DOHH2 (cell line): ENCODE results near the gene UTP11.

ENCODE experiments used
- H3F3A ChIP-seq: fragments of 200-600 bp; sonication (generic), shearing (Covaris generic); 2 replicates; pipeline ENCODE4 v1.6.0; 2016; ENCODE audit warnings: antibody characterized with exemption, mild to moderate bottlenecking; ENCODE audit not compliant: control insufficient read depth, insufficient read depth
- H3K27ac ChIP-seq: fragments of 200-600 bp; sonication (generic); 2 replicates; pipeline ENCODE4 v1.5.1; 2014; ENCODE audit warnings: low read depth, mild to moderate bottlenecking, low read length, moderate library complexity
- H3K27me3 ChIP-seq: fragments of 200-600 bp; sonication (generic); 2 replicates; pipeline ENCODE4 v1.6.1; 2014; ENCODE audit warnings: mild to moderate bottlenecking, low read length, mixed read lengths; ENCODE audit not compliant: control insufficient read depth
- H3K36me3 ChIP-seq: fragments of 200-600 bp; sonication (generic); 2 replicates; pipeline ENCODE4 v1.6.1; 2014; ENCODE audit warnings: mild to moderate bottlenecking, low read length, moderate library complexity, mixed read lengths; ENCODE audit not compliant: control insufficient read depth
- H3K4me1 ChIP-seq: fragments of 200-600 bp; sonication (generic); 2 replicates; pipeline ENCODE4 v1.6.1; 2014; ENCODE audit warnings: mild to moderate bottlenecking, low read length, mixed read lengths; ENCODE audit not compliant: control insufficient read depth
- H3K4me2 ChIP-seq: fragments of 200-600 bp; sonication (generic); 2 replicates; pipeline ENCODE4 v1.6.0; 2014; ENCODE audit warnings: mild to moderate bottlenecking, low read length, moderate library complexity
- H3K4me3 ChIP-seq: fragments of 200-600 bp; sonication (generic); 2 replicates; pipeline ENCODE4 v1.5.1; 2014; ENCODE audit warnings: mild to moderate bottlenecking, low read length, mixed read lengths
- H3K79me2 ChIP-seq: fragments of 200-600 bp; sonication (generic); 2 replicates; pipeline ENCODE4 v1.6.1; 2014; ENCODE audit warnings: mild to moderate bottlenecking, low read length, mixed read lengths; ENCODE audit not compliant: control insufficient read depth
- H3K9me2 ChIP-seq: fragments of 200-600 bp; sonication (generic); replicated peaks from 2 replicates; pipeline ENCODE4 v1.6.1; 2014; ENCODE audit warnings: mild to moderate bottlenecking, low read length, mixed read lengths; ENCODE audit not compliant: control insufficient read depth
- H3K9me3 ChIP-seq: fragments of 200-600 bp; sonication (generic); 2 replicates; pipeline ENCODE4 v1.6.1; 2014; ENCODE audit warnings: antibody characterized with exemption, low read length, mixed read lengths; ENCODE audit not compliant: control insufficient read depth, insufficient read depth
- H4K20me1 ChIP-seq: fragments of 200-600 bp; sonication (generic); 2 replicates; pipeline ENCODE4 v1.6.0; 2014; ENCODE audit warnings: low read depth, mild to moderate bottlenecking, antibody characterized with exemption, low read length, moderate library complexity; ENCODE audit not compliant: control insufficient read depth, insufficient read depth
- CTCF ChIP-seq: fragments of 200-600 bp; sonication (generic); IDR thresholded peaks from one replicate; pipeline ENCODE4 v1.5.1; 2014; ENCODE audit warnings: antibody characterized with exemption, mild to moderate bottlenecking, low read depth, low read length; ENCODE audit not compliant: poor library complexity, severe bottlenecking
- EZH2phosphoT487 ChIP-seq: fragments of 200-600 bp; sonication (generic); IDR thresholded peaks from 2 replicates; pipeline ENCODE4 v1.6.1; 2017; ENCODE audit warnings: borderline replicate concordance, mild to moderate bottlenecking, antibody characterized with exemption, low read length, moderate library complexity, mixed read lengths

The UTP11 gene

GRCh38 chr1:38045401-38046332, 33.1 kb downstream of the UTP11 start:
- Histone ChIP-seq H4K20me1 (no peaks in the 10 kb centered on the region), H3K4me1 (peaks cover 12% of the 10 kb centered on the region), H3F3A (no peaks in the 10 kb centered on the region), H3K79me2 (no peaks in the 10 kb centered on the region), H3K4me3 (no peak overlapping the region), H3K4me2 (no peak overlapping the region), H3K36me3 (no peaks in the 10 kb centered on the region), H3K27ac (no peak overlapping the region), H3K9me3 (no peaks in the 10 kb centered on the region), H3K9me2 (no peaks in the 10 kb centered on the region), H3K27me3 (peaks cover 55% of the 10 kb centered on the region)
- TF ChIP-seq EZH2phosphoT487 = no peak
- TF ChIP-seq CTCF = no peak

GRCh38 chr1:38046333-38046883, 33.9 kb downstream of the UTP11 start, which contains the start of gene POU3F1:
Gene POU3F1, minus strand, starts transcription at chr1:38046793. Its CDS starts 50 bp downstream, at chr1:38046743.
- H3K79me2 ChIP-seq = no peaks in the 10 kb centered on the region
- H3K27me3 ChIP-seq = peaks cover 48% of the 10 kb centered on the region
- TF ChIP-seq CTCF = no peak
- TF ChIP-seq EZH2phosphoT487 = no peak
- no peak within 1 kb of the TSS for H3K27ac ChIP-seq
- peaks cover 17% of the 10 kb centered on the region for H3K4me1 ChIP-seq
- peak within 1 kb of the TSS; percentile 70 for H3K4me2 ChIP-seq
- no peaks in the 10 kb centered on the region for H3K36me3 ChIP-seq
- peak within 1 kb of the TSS; percentile 64 for H3K4me3 ChIP-seq
- no peaks in the 10 kb centered on the region for H3K9me3 ChIP-seq
- no peaks in the 10 kb centered on the region for H3K9me2 ChIP-seq
- H4K20me1 ChIP-seq = no peaks in the 10 kb centered on the region
- H3F3A ChIP-seq = no peaks in the 10 kb centered on the region

GRCh38 chr1:38046884-38047602, 34.5 kb downstream of the UTP11 start:
- Histone ChIP-seq H3K36me3 (no peaks in the 10 kb centered on the region), H3K79me2 (no peaks in the 10 kb centered on the region), H3K9me3 (no peaks in the 10 kb centered on the region), H3K27ac (no peak overlapping the region), H4K20me1 (no peaks in the 10 kb centered on the region), H3F3A (no peaks in the 10 kb centered on the region), H3K4me1 (peaks cover 18% of the 10 kb centered on the region), H3K27me3 (peaks cover 45% of the 10 kb centered on the region), H3K9me2 (no peaks in the 10 kb centered on the region), H3K4me2 (peak overlapping the region; percentile 70), H3K4me3 (peak overlapping the region; percentile 64)
- TF ChIP-seq EZH2phosphoT487 = 0 out of 2 replicates have a peak, but pooled peaks have one; percentile 63
- TF ChIP-seq CTCF = no peak
